K562 (cell line): ENCODE data around the gene RGS6. TPM values are rescaled to one million over a fixed set of nuclear protein-coding genes. Genes with fewer than 3 reads are reported as not detected.

ENCODE experiments used
- ATAC-seq: fragments of 200-7000 bp; cut with Tn5 transposase; 3 replicates; pipeline ENCODE4 v1.9.1; 2020; ENCODE audit warnings: moderate library complexity
- BruUV-seq: library from RNA; stranded (reverse); fragments of 400-500 nt; replicated peaks from 2 replicates; lab custom pipeline; 2021; lab: Mats Ljungman, UMichigan
- CTCF ChIA-PET: fragments of 300-600 bp; formaldehyde crosslinking; extraction: SDS; loops from one replicate; lab custom pipeline; 2021; ENCODE audit warnings: low intra/inter-chr PET ratio; lab: Yijun Ruan, JAX
- POLR2A ChIA-PET: fragments of 300-600, 350-650 bp; sonication (Branson Sonifier 250); formaldehyde crosslinking; extraction: SDS; loops from one replicate; lab custom pipeline; 2021; ENCODE audit warnings: antibody characterized with exemption, inconsistent platforms; lab: Yijun Ruan, JAX
- DNase-seq, 4 experiments: peaks; one replicate each; pipeline versions ENCODE4 v3.0.0 to v3.0.0-alpha.2; 2011 to 2018; ENCODE audit warnings: low spot score in 3 of 4, mixed read lengths in 3 of 4; ENCODE audit errors: extremely low read depth in 1 of 4
- FAIRE-seq: peaks from 2 replicates; lab custom pipeline; 2011; peaks lifted over from hg19 to GRCh38; lab: Jason Lieb, UNC
- H2AFZ ChIP-seq: 2 replicates; pipeline ENCODE4 v1.6.0; 2011; ENCODE audit warnings: low read depth, low read length, control low read depth, inconsistent platforms
- H3K27ac ChIP-seq: fragments of 200-600 bp; 3 replicates; pipeline ENCODE4 v1.8.0; 2011; ENCODE audit warnings: low read depth, mild to moderate bottlenecking, control low read depth, inconsistent platforms, low read length, moderate library complexity, mixed read lengths; ENCODE audit errors: extremely low read depth
- H3K27me3 ChIP-seq, 2 experiments: fragments of 300-600 bp in 1 of 2; 2 replicates in 1 of 2; 3 replicates in 1 of 2; pipeline versions ENCODE4 v1.6.0 to v1.8.0; 2011; ENCODE audit warnings: inconsistent platforms in 2 of 2, low read length in 2 of 2, mild to moderate bottlenecking in 1 of 2, mixed read lengths in 1 of 2, moderate library complexity in 1 of 2; ENCODE audit not compliant: control insufficient read depth in 2 of 2, insufficient read depth in 2 of 2
- H3K36me3 ChIP-seq: fragments of 300-600 bp; 3 replicates; pipeline ENCODE4 v1.8.0; 2011; ENCODE audit warnings: mild to moderate bottlenecking, low read length, inconsistent platforms; ENCODE audit not compliant: control insufficient read depth, insufficient read depth
- H3K4me1 ChIP-seq, 2 experiments: fragments of 200-600 bp in 1 of 2; replicated peaks in 1 of 2; 2 replicates in 1 of 2; 3 replicates in 1 of 2; pipeline versions ENCODE4 v1.5.1 to v1.8.0; 2011; ENCODE audit warnings: inconsistent platforms in 2 of 2, low read length in 2 of 2, mild to moderate bottlenecking in 1 of 2, mixed read lengths in 1 of 2, moderate library complexity in 1 of 2; ENCODE audit not compliant: control insufficient read depth in 2 of 2, insufficient read depth in 2 of 2
- H3K4me2 ChIP-seq: 2 replicates; pipeline ENCODE4 v1.6.1; 2011; ENCODE audit warnings: low read length, control low read depth, inconsistent platforms, mixed read lengths; ENCODE audit not compliant: insufficient read depth
- H3K4me3 ChIP-seq: fragments of 200-600 bp; sonication (generic), shearing (Covaris generic); 2 replicates; pipeline ENCODE4 v1.5.1; 2016; ENCODE audit warnings: control low read depth, inconsistent platforms
- H3K79me2 ChIP-seq: fragments of 200-600 bp; 3 replicates; pipeline ENCODE4 v1.8.0; 2011; ENCODE audit warnings: low read length, inconsistent platforms; ENCODE audit not compliant: control insufficient read depth, insufficient read depth
- H3K9ac ChIP-seq, 2 experiments: 2 replicates each; pipeline versions ENCODE4 v1.6.0 to v1.6.1; 2011; ENCODE audit warnings: low read depth in 2 of 2, low read length in 2 of 2, control low read depth in 1 of 2, inconsistent platforms in 1 of 2, mild to moderate bottlenecking in 1 of 2, mixed read lengths in 1 of 2; ENCODE audit not compliant: insufficient read depth in 1 of 2
- H3K9me1 ChIP-seq: one replicate; pipeline ENCODE4 v1.6.0; 2011; ENCODE audit warnings: inconsistent platforms, mild to moderate bottlenecking, low read length, moderate library complexity; ENCODE audit not compliant: control insufficient read depth, insufficient read depth
- H3K9me3 ChIP-seq: replicated peaks from 2 replicates; pipeline ENCODE4 v1.5.1; 2011; ENCODE audit warnings: low read depth, low read length, inconsistent platforms; ENCODE audit not compliant: control insufficient read depth, insufficient read depth
- H4K20me1 ChIP-seq: replicated peaks from 2 replicates; pipeline ENCODE4 v1.6.1; 2011; ENCODE audit warnings: low read length, inconsistent platforms, mixed read lengths; ENCODE audit not compliant: control insufficient read depth, insufficient read depth
- HDGF ChIP-seq: fragments of 450-650 bp; IDR thresholded peaks from 2 replicates; pipeline ENCODE4 v1.6.1; 2016
- SMAD1 ChIP-seq: fragments of 150-350 bp; IDR thresholded peaks from 2 replicates; pipeline ENCODE4 v1.6.1; 2014; ENCODE audit warnings: low read length, low read depth; ENCODE audit not compliant: partially characterized antibody
- ZBTB49 ChIP-seq: sonication (generic); formaldehyde crosslinking; IDR thresholded peaks from 2 replicates; pipeline ENCODE4 v1.8.0; 2022; ENCODE audit warnings: missing genetic modification reagents, mild to moderate bottlenecking, borderline replicate concordance
- ZNF133 ChIP-seq: fragments of 250-450 bp; sonication (Bioruptor Pico); IDR thresholded peaks from 2 replicates; pipeline ENCODE4 v1.4.0; 2020; ENCODE audit warnings: mild to moderate bottlenecking
- WGBS: fragments of 100-300 bp; shearing (Covaris generic); methylation state at CpG from one replicate; pipeline ENCODE4 v1.1.6; 2016; ENCODE audit warnings: low coverage, mixed read lengths; ENCODE audit not compliant: insufficient coverage; ENCODE audit errors: missing lambda C conversion rate; 5-methylcytosine and 5-hydroxymethylcytosine counted together
- in situ Hi-C: fragments of 300-500 bp; cut with MboI; formaldehyde crosslinking; loops from 4 replicates; pipeline ENCODE4 v1.15.0; 2018; ENCODE audit warnings: inconsistent platforms, mixed read lengths
- intact Hi-C: fragments of 100-400 bp; cut with micrococcal nuclease; formaldehyde crosslinking; loops from 2 replicates; pipeline ENCODE4 v1.14.2; 2022
- polyA plus RNA-seq, 8 experiments: library from polyadenylated mRNA; depleted of rRNA in 4 of 8; stranded (reverse) in 5 of 8; unstranded in 3 of 8; fragments of >200 nt; fragmentation: Nextera tagmentation in 2 of 8; fragmentation: Illumina TruSeq in 1 of 8; extraction: Ambion mirVana in 2 of 8; extraction: Trizol in 1 of 8; gene quantifications; 2 replicates each; pipeline versions ENCODE4 v1.2.1 to v1.2.3, GENCODE V29; 2011 to 2014; ENCODE audit warnings: inconsistent platforms in 1 of 8, missing spikeins in 1 of 8
- total RNA-seq, 7 experiments: library from RNA; depleted of rRNA in 6 of 7; stranded (reverse); fragments of >200 nt in 6 of 7; fragmentation: Illumina TruSeq in 2 of 7; extraction: Trizol in 2 of 7; gene quantifications; 2 replicates each; pipeline versions ENCODE4 v1.2.1 to v1.2.3, GENCODE V29; 2011 to 2021; ENCODE audit warnings: low replicate concordance in 1 of 7

RGS6 gene
- total and polyA plus RNA-seq, 9 of the 15 experiments (the other 6 are each of a cell fraction or from before 2014, with no cell fraction given): not detected

- TF ChIP-seq ZBTB49 (CRISPR knock-in tag) (no peak), ZNF133 (CRISPR knock-in tag) (no peak), SMAD1 (no peak)
Measured at GRCh38 chr14:71907793-71908515, 24.3 kb upstream of the RGS6 start (continued).

GRCh38 chr14:71911669-71912068, 20.6 kb upstream of the RGS6 start:
- H3K4me3 ChIP-seq: no peak overlapping the region
- no peaks in the 10 kb centered on the region for H3K4me1 ChIP-seq
- POLR2A ChIA-PET: no interaction called here
- ATAC-seq: no peak
- DNase-seq: no peak
- no peak for FAIRE-seq
- CTCF ChIA-PET: no interaction called here
- H3K9me3 ChIP-seq: no peaks in the 10 kb centered on the region
- H3K4me2 ChIP-seq: no peak overlapping the region
- WGBS: 1% methylated on average over 5 of the region's 5 CpGs
- H3K36me3 ChIP-seq: no peaks in the 10 kb centered on the region
- no peaks in the 10 kb centered on the region for H3K27me3 ChIP-seq
- BruUV-seq: no TSS peak
- H3K79me2 ChIP-seq: no peaks in the 10 kb centered on the region
- H4K20me1 ChIP-seq: no peaks in the 10 kb centered on the region
- in situ Hi-C loops (no loop called here), intact Hi-C loops (no loop called here)
- no peaks in the 10 kb centered on the region for H3K9me1 ChIP-seq
- no peak overlapping the region for H3K9ac ChIP-seq
- no peak for TF ChIP-seq HDGF
- no peak overlapping the region for H3K27ac ChIP-seq
- no peak overlapping the region for H2AFZ ChIP-seq
